ENCODE data around the gene NUP153.

DNA sequence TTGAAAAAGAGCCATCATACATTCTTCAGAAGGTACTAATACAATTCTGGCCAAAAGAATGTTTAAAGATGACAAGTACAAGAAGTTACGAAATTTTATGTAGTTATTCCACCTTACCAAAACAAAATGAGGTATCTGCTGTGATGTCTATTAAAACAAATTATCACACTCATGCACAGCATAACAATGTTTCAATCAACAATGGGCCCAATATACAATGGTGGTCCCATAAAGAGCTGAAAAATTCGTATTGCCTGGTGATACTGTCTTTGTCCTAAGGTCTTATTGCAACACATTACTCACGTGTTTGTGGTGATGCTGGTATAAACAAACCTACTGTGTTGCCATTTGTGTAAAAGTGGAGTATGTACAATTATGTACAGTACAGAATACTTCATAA lies 3.6 kb upstream of the NUP153 start:
- TF ChIP-seq, protein P1, sequence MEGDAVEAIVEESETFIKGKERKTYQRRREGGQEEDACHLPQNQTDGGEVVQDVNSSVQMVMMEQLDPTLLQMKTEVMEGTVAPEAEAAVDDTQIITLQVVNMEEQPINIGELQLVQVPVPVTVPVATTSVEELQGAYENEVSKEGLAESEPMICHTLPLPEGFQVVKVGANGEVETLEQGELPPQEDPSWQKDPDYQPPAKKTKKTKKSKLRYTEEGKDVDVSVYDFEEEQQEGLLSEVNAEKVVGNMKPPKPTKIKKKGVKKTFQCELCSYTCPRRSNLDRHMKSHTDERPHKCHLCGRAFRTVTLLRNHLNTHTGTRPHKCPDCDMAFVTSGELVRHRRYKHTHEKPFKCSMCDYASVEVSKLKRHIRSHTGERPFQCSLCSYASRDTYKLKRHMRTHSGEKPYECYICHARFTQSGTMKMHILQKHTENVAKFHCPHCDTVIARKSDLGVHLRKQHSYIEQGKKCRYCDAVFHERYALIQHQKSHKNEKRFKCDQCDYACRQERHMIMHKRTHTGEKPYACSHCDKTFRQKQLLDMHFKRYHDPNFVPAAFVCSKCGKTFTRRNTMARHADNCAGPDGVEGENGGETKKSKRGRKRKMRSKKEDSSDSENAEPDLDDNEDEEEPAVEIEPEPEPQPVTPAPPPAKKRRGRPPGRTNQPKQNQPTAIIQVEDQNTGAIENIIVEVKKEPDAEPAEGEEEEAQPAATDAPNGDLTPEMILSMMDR (conservative IDR thresholded peaks at IDR 0.05; ENCODE audit: low read length): no peak
- no peak for TF ChIP-seq EZH2phosphoT487 (IDR thresholded peaks at IDR 0.05; ENCODE audit: borderline replicate concordance)
